ENCODE results near the gene KCNQ1.

Gene KCNQ1

GRCh38 chr11:2742611-2743426 is 298.0 kb downstream of the KCNQ1 start:
- no peak for DNase-seq

GRCh38 chr11:2743427-2744110 is 298.8 kb downstream of the KCNQ1 start:
- DNase-seq = no peak

GRCh38 chr11:2744166-2744565 is 299.4 kb downstream of the KCNQ1 start:
- no peak for DNase-seq

GRCh38 chr11:2745511-2745910 is 300.7 kb downstream of the KCNQ1 start:
- no peak for DNase-seq

GRCh38 chr11:2746401-2747247 is 301.8 kb downstream of the KCNQ1 start:
- no peak for DNase-seq

- DNase-seq = no peak
Observed at GRCh38 chr11:2747248-2748027, 302.6 kb downstream of the KCNQ1 start.

GRCh38 chr11:2748061-2748813 is 303.4 kb downstream of the KCNQ1 start:
- DNase-seq = no peak

- no peak for DNase-seq
Observed at GRCh38 chr11:2748814-2749554, 304.2 kb downstream of the KCNQ1 start.

GRCh38 chr11:2750101-2750681 is 305.4 kb downstream of the KCNQ1 start:
- DNase-seq = no peak

GRCh38 chr11:2750682-2751522 is 306.1 kb downstream of the KCNQ1 start:
- no peak for DNase-seq

GRCh38 chr11:2751523-2752203 is 306.9 kb downstream of the KCNQ1 start:
- no peak for DNase-seq

- DNase-seq = no peak
Observed at GRCh38 chr11:2752204-2752770, 307.5 kb downstream of the KCNQ1 start.

- DNase-seq = no peak
Observed at GRCh38 chr11:2752923-2753322, 308.1 kb downstream of the KCNQ1 start.

- no peak for DNase-seq
Observed at GRCh38 chr11:2754008-2754407, 309.2 kb downstream of the KCNQ1 start.

- DNase-seq = no peak
Observed at GRCh38 chr11:2755071-2755470, 310.3 kb downstream of the KCNQ1 start.

GRCh38 chr11:2758751-2759150 is 313.9 kb downstream of the KCNQ1 start:
- no peak for DNase-seq

- DNase-seq = no peak
Observed at GRCh38 chr11:2759228-2760195, 314.7 kb downstream of the KCNQ1 start.

Measured in hematopoietic multipotent progenitor cell treated with erythropoietin and hydrocortisone succinate and interleukin-3 and kit ligand, for 8 days (in vitro differentiated cells).